Stimulated activated CD8-positive, alpha-beta memory T cell treated with anti-CD3 and anti-CD28 coated beads, Interleukin-2, amount 100 ng/mL, for 48 hours (primary cell): ENCODE measurements around the gene OTOS.
A peak's percentile ranks its signal among the peaks of the same experiment; 100 is the strongest.

Experiments used
- DNase-seq, 2 donors: peaks; one replicate each; pipeline ENCODE4 v3.0.0-alpha.2; 2020; ENCODE audit warnings: low read depth in 2 of 2

OTOS gene

GRCh38 chr2:240136671-240137292 lies 3.7 kb downstream of the OTOS start:
- peak; percentile 5 to 11 for DNase-seq

- peak; percentile 78 to 85 for DNase-seq
Observed at GRCh38 chr2:240136013-240136670, 4.3 kb downstream of the OTOS start, which contains the start of gene COPS9. TSS of gene COPS9 (minus strand) at chr2:240136305. CDS start at chr2:240136284, 21 bp downstream.

DNA sequence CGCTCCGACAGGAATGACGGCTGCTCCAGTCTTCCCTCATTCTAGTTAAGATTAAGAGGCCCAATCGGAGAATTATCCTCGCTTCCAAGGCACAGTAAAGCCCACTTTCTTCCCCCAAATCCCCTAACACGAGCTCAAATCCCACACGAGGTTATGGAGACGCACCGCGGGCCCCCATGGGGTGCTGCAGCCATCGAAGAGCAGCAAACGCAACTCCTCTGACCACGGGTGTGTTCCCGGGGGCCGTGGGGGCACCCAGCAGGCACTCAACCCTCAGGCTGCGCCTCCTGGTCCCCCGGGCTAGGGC lies 4.8 kb downstream of the OTOS start:
- no peak for DNase-seq

- no peak for DNase-seq
Observed at GRCh38 chr2:240134956-240135520, 5.4 kb downstream of the OTOS start.

DNA sequence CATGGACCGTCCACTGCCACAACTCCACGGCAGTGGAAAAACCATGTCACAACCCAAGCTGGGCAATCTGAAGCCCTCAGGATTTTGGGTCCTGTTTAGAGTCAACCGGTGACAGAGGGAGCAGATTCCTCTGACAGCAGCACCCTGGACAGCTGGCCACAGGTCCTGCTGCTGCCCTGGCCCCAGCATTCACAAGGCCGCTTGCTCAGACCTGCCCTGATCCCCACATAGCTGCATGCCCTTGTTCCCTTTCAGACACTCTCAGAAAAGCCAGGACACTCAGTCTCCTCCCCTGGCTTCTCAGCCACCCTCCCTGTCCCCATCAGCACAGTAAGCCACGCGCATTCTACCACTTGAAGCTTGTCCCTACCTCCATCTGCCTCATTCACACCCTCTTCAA lies 6.0 kb downstream of the OTOS start:
- DNase-seq: no peak

- no peak for DNase-seq
Observed at GRCh38 chr2:240133401-240133800, 7.1 kb downstream of the OTOS start.

- no peak for DNase-seq
Observed at GRCh38 chr2:240132651-240132980, 7.8 kb downstream of the OTOS start.

DNA sequence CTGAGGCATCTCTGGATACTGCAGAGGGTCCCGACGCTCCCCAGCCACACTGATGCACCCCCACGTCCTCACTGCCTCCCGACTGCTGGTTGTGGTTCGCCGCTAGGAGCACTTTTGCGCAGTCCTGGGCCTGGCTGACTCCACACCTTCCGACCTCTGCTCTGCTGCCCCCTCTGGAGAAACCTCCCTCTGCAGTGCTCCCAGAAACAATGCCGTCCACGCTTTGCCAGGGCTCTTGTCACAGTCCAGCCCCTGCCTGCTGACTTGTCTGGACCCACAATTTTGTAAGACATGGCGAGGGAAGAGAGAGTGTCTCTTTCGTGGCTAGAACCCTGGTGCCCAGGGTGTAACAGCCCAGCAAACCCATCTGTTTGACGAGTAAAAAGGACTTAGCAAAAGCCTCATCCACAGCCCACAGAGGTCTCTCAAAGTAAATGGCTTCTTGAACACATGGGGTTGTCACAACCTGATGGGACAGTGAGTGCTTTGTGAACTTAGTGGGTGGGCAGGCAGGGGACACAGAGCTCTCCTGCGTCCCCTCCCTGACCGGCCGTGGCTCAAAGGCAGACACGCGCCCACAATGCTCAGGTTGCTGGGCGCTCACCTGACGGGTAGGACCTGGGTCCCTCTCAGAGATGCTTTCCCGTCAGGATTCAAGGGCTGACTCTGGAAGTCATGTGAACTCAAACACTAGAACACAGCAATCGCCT lies 8.4 kb downstream of the OTOS start:
- no peak for DNase-seq

DNA sequence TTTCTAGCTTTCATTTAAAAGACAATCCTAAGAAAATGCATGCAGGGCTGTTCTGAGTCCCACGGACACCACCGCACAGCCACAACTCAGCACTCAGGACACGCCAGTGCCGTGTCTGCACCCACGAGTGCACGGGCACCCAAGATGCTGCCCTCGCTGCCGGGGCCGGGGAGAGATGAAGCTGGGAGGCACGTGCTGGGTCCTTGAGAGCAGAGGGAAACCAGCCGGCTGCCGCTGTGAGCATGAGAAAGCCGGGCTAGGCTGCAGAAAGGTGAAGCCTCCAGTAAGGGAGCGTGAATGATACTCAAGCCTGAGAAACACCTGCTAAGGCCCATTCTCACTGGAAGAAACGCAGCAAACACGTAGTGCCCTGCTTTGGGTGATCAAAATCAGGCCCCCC lies 9.2 kb downstream of the OTOS start:
- no peak for DNase-seq

- no peak for DNase-seq
Observed at GRCh38 chr2:240130393-240131195, 9.9 kb downstream of the OTOS start.

- no peak for DNase-seq
Observed at GRCh38 chr2:240129731-240130392, 10.6 kb downstream of the OTOS start.

DNA sequence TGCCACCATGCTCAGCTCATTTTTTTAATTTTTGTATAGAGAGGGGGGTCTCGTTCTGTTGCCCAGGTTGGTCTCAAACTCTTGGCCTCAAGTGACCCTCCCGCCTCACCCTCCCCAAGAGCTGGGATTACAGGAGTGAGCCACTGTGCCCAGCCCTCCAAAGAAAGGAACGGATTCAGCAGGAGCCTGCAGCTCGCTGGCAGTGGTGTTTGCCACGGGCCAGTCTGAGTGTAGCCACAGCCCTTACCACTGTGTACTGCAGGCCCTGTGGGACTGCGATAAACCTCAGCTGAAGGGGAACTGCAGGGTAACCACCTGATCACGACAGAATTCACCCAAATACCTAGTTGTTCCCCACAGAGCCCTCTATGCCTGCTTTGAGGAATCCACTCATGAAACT lies 11.1 kb downstream of the OTOS start:
- DNase-seq: no peak

GRCh38 chr2:240128608-240129145 lies 11.8 kb downstream of the OTOS start:
- DNase-seq: no peak

DNA sequence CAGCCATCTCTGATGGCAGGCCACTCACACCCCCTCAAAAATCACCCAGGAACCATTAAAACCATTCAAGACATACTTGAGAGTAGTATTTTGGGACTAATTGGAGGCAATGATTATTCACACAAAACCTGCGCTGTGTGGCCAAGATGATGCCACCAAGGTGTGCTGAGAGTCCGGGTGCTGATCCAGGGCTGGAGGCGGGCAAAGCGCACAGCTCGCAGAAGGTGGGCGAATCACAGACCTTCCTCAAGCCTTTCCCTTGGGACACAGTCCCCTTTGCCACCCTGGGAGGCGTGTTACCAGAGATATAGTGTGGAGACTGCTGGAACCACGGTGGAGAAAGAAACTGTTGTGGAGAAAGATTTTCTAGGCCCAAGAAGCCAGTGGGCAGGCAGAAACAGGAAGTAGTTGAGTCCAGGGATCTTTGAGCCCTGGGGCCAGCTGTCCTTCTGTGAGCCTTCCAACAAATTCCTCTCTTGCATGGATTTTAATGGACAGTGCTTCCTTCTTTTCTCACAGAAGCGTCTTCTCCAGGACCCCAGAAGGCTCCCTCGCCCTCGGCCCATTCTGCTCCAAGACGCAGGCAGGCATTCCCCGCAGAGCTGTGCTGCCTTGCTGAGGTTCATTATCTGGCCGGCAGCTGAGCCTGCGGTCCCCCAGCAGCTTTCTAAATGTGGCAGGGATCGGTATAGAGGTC lies 12.4 kb downstream of the OTOS start:
- no peak for DNase-seq

GRCh38 chr2:240127191-240127750 lies 13.2 kb downstream of the OTOS start:
- no peak for DNase-seq

- no peak for DNase-seq
Observed at GRCh38 chr2:240126731-240127130, 13.7 kb downstream of the OTOS start.

GRCh38 chr2:240125742-240126141 lies 14.7 kb downstream of the OTOS start:
- DNase-seq: no peak

DNA sequence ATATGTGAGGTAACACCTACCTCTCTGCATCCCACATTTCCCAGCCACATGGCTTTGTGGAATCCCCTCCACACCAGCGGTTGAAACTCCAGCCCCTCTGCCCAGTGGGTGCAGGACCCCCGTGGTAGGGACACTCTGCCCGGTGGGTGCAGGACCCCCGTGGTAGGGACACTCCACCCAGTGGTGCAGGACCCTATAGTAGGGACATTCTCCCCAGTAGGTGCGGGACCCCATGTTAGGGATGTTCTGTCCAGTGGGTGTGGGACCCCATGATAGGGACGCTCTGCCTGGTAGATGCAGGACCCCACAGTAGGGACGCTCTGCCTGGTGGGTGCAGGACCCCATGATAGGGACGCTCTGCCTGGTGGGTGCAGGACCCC lies 15.8 kb downstream of the OTOS start:
- no peak for DNase-seq

GRCh38 chr2:240123821-240124650 lies 16.4 kb downstream of the OTOS start:
- no peak for DNase-seq

- no peak for DNase-seq
Observed at GRCh38 chr2:240121675-240122074, 18.8 kb downstream of the OTOS start.
